K562 (cell line): ENCODE results near the gene MACROD2. TPM values are rescaled to one million over a fixed set of nuclear protein-coding genes. Genes with fewer than 3 reads are reported as not detected.

Source experiments
- ATAC-seq: fragments of 200-7000 bp; cut with Tn5 transposase; 3 replicates; pipeline ENCODE4 v1.9.1; 2020; ENCODE audit warnings: moderate library complexity
- BruUV-seq: library from RNA; stranded (reverse); fragments of 400-500 nt; replicated peaks from 2 replicates; lab custom pipeline; 2021; lab: Mats Ljungman, UMichigan
- CTCF ChIA-PET: fragments of 300-600 bp; formaldehyde crosslinking; extraction: SDS; loops from one replicate; lab custom pipeline; 2021; ENCODE audit warnings: low intra/inter-chr PET ratio; lab: Yijun Ruan, JAX
- POLR2A ChIA-PET: fragments of 300-600, 350-650 bp; sonication (Branson Sonifier 250); formaldehyde crosslinking; extraction: SDS; loops from one replicate; lab custom pipeline; 2021; ENCODE audit warnings: antibody characterized with exemption, inconsistent platforms; lab: Yijun Ruan, JAX
- DNase-seq, 4 experiments: peaks; one replicate each; pipeline versions ENCODE4 v3.0.0 to v3.0.0-alpha.2; 2011 to 2018; ENCODE audit warnings: low spot score in 3 of 4, mixed read lengths in 3 of 4; ENCODE audit errors: extremely low read depth in 1 of 4
- FAIRE-seq: peaks from 2 replicates; lab custom pipeline; 2011; peaks lifted over from hg19 to GRCh38; lab: Jason Lieb, UNC
- H2AFZ ChIP-seq: 2 replicates; pipeline ENCODE4 v1.6.0; 2011; ENCODE audit warnings: low read depth, low read length, control low read depth, inconsistent platforms
- H3K27ac ChIP-seq: fragments of 200-600 bp; 3 replicates; pipeline ENCODE4 v1.8.0; 2011; ENCODE audit warnings: low read depth, mild to moderate bottlenecking, control low read depth, inconsistent platforms, low read length, moderate library complexity, mixed read lengths; ENCODE audit errors: extremely low read depth
- H3K27me3 ChIP-seq, 2 experiments: fragments of 300-600 bp in 1 of 2; 2 replicates in 1 of 2; 3 replicates in 1 of 2; pipeline versions ENCODE4 v1.6.0 to v1.8.0; 2011; ENCODE audit warnings: inconsistent platforms in 2 of 2, low read length in 2 of 2, mild to moderate bottlenecking in 1 of 2, mixed read lengths in 1 of 2, moderate library complexity in 1 of 2; ENCODE audit not compliant: control insufficient read depth in 2 of 2, insufficient read depth in 2 of 2
- H3K36me3 ChIP-seq: fragments of 300-600 bp; 3 replicates; pipeline ENCODE4 v1.8.0; 2011; ENCODE audit warnings: mild to moderate bottlenecking, low read length, inconsistent platforms; ENCODE audit not compliant: control insufficient read depth, insufficient read depth
- H3K4me1 ChIP-seq, 2 experiments: fragments of 200-600 bp in 1 of 2; replicated peaks in 1 of 2; 2 replicates in 1 of 2; 3 replicates in 1 of 2; pipeline versions ENCODE4 v1.5.1 to v1.8.0; 2011; ENCODE audit warnings: inconsistent platforms in 2 of 2, low read length in 2 of 2, mild to moderate bottlenecking in 1 of 2, mixed read lengths in 1 of 2, moderate library complexity in 1 of 2; ENCODE audit not compliant: control insufficient read depth in 2 of 2, insufficient read depth in 2 of 2
- H3K4me2 ChIP-seq: 2 replicates; pipeline ENCODE4 v1.6.1; 2011; ENCODE audit warnings: low read length, control low read depth, inconsistent platforms, mixed read lengths; ENCODE audit not compliant: insufficient read depth
- H3K4me3 ChIP-seq: fragments of 200-600 bp; sonication (generic), shearing (Covaris generic); 2 replicates; pipeline ENCODE4 v1.5.1; 2016; ENCODE audit warnings: control low read depth, inconsistent platforms
- H3K79me2 ChIP-seq: fragments of 200-600 bp; 3 replicates; pipeline ENCODE4 v1.8.0; 2011; ENCODE audit warnings: low read length, inconsistent platforms; ENCODE audit not compliant: control insufficient read depth, insufficient read depth
- H3K9ac ChIP-seq, 2 experiments: 2 replicates each; pipeline versions ENCODE4 v1.6.0 to v1.6.1; 2011; ENCODE audit warnings: low read depth in 2 of 2, low read length in 2 of 2, control low read depth in 1 of 2, inconsistent platforms in 1 of 2, mild to moderate bottlenecking in 1 of 2, mixed read lengths in 1 of 2; ENCODE audit not compliant: insufficient read depth in 1 of 2
- H3K9me1 ChIP-seq: one replicate; pipeline ENCODE4 v1.6.0; 2011; ENCODE audit warnings: inconsistent platforms, mild to moderate bottlenecking, low read length, moderate library complexity; ENCODE audit not compliant: control insufficient read depth, insufficient read depth
- H3K9me3 ChIP-seq: replicated peaks from 2 replicates; pipeline ENCODE4 v1.5.1; 2011; ENCODE audit warnings: low read depth, low read length, inconsistent platforms; ENCODE audit not compliant: control insufficient read depth, insufficient read depth
- H4K20me1 ChIP-seq: replicated peaks from 2 replicates; pipeline ENCODE4 v1.6.1; 2011; ENCODE audit warnings: low read length, inconsistent platforms, mixed read lengths; ENCODE audit not compliant: control insufficient read depth, insufficient read depth
- ELF1 ChIP-seq: fragments of 200-800 bp; sonication (Bioruptor generic); IDR thresholded peaks from 2 replicates; pipeline ENCODE4 v1.6.1; 2016; ENCODE audit warnings: missing genetic modification characterization, missing compliant biosample characterization
- GATAD2A ChIP-seq: fragments of 450-650 bp; IDR thresholded peaks from 2 replicates; pipeline ENCODE4 v1.6.1; 2017
- MXI1 ChIP-seq: IDR thresholded peaks from 2 replicates; pipeline ENCODE4 v1.6.1; 2011; ENCODE audit warnings: low read depth, mild to moderate bottlenecking, improper control_type of control experiment, low read length
- NBN ChIP-seq: fragments of 450-650 bp; IDR thresholded peaks from 2 replicates; pipeline ENCODE4 v1.6.1; 2016; ENCODE audit warnings: low read depth, mild to moderate bottlenecking
- TCF7L2 ChIP-seq: fragments of 150-350 bp; IDR thresholded peaks from 2 replicates; pipeline ENCODE4 v1.6.1; 2016; ENCODE audit warnings: low read depth, mild to moderate bottlenecking, low read length, moderate library complexity
- ZBTB1 ChIP-seq: sonication (generic); formaldehyde crosslinking; IDR thresholded peaks from 2 replicates; pipeline ENCODE4 v1.8.1; 2023; ENCODE audit warnings: missing genetic modification reagents, low read depth, mild to moderate bottlenecking, borderline replicate concordance
- ZBTB7A ChIP-seq: IDR thresholded peaks from 2 replicates; pipeline ENCODE4 v1.6.1; 2011; ENCODE audit warnings: low read depth, mild to moderate bottlenecking, low read length, moderate library complexity, borderline replicate concordance; ENCODE audit not compliant: control insufficient read depth
- ZNF274 ChIP-seq: IDR thresholded peaks from 2 replicates; pipeline ENCODE4 v1.6.1; 2011; ENCODE audit warnings: low read depth, mild to moderate bottlenecking, low read length, moderate library complexity, borderline replicate concordance
- WGBS: fragments of 100-300 bp; shearing (Covaris generic); methylation state at CpG from one replicate; pipeline ENCODE4 v1.1.6; 2016; ENCODE audit warnings: low coverage, mixed read lengths; ENCODE audit not compliant: insufficient coverage; ENCODE audit errors: missing lambda C conversion rate; 5-methylcytosine and 5-hydroxymethylcytosine counted together
- in situ Hi-C: fragments of 300-500 bp; cut with MboI; formaldehyde crosslinking; loops from 4 replicates; pipeline ENCODE4 v1.15.0; 2018; ENCODE audit warnings: inconsistent platforms, mixed read lengths
- intact Hi-C: fragments of 100-400 bp; cut with micrococcal nuclease; formaldehyde crosslinking; loops from 2 replicates; pipeline ENCODE4 v1.14.2; 2022
- polyA plus RNA-seq, 8 experiments: library from polyadenylated mRNA; depleted of rRNA in 4 of 8; stranded (reverse) in 5 of 8; unstranded in 3 of 8; fragments of >200 nt; fragmentation: Nextera tagmentation in 2 of 8; fragmentation: Illumina TruSeq in 1 of 8; extraction: Ambion mirVana in 2 of 8; extraction: Trizol in 1 of 8; gene quantifications; 2 replicates each; pipeline versions ENCODE4 v1.2.1 to v1.2.3, GENCODE V29; 2011 to 2014; ENCODE audit warnings: inconsistent platforms in 1 of 8, missing spikeins in 1 of 8
- total RNA-seq, 7 experiments: library from RNA; depleted of rRNA in 6 of 7; stranded (reverse); fragments of >200 nt in 6 of 7; fragmentation: Illumina TruSeq in 2 of 7; extraction: Trizol in 2 of 7; gene quantifications; 2 replicates each; pipeline versions ENCODE4 v1.2.1 to v1.2.3, GENCODE V29; 2011 to 2021; ENCODE audit warnings: low replicate concordance in 1 of 7
- TF ChIP-seq, protein P1 (sequence below): fragments of 450-650 bp; IDR thresholded peaks from 2 replicates; pipeline ENCODE4 v1.6.1; 2016; ENCODE audit warnings: borderline replicate concordance
- TF ChIP-seq, protein P2 (sequence below), 3 experiments: fragments of 200-800 bp in 1 of 3; sonication (Bioruptor generic) in 1 of 3; sonication (generic) in 1 of 3; formaldehyde crosslinking in 1 of 3; IDR thresholded peaks; 2 replicates each; pipeline versions ENCODE4 v1.6.1 to v1.8.0; 2016 to 2022; ENCODE audit warnings: mild to moderate bottlenecking in 2 of 3, missing compliant biosample characterization in 2 of 3, missing genetic modification characterization in 2 of 3, missing genetic modification reagents in 1 of 3

Gene MACROD2
- total and polyA plus RNA-seq, 9 of the 15 experiments (the other 6 are each of a cell fraction or from before 2014, with no cell fraction given) = not detected

- DNase-seq (no peak), FAIRE-seq (no peak), ATAC-seq (no peak)
- in situ Hi-C loops = no loop called here
- BruUV-seq = no TSS peak
- H3K9me3 ChIP-seq = no peaks in the 10 kb centered on the region
- H3K79me2 ChIP-seq = no peaks in the 10 kb centered on the region
- no peak overlapping the region for H3K4me2 ChIP-seq
- no peaks in the 10 kb centered on the region for H4K20me1 ChIP-seq
- no peak for TF ChIP-seq ZBTB7A
- TF ChIP-seq MXI1 = no peak
- TF ChIP-seq ZNF274 = no peak
- no peak for TF ChIP-seq ELF1 (tag)
- no peak for TF ChIP-seq TCF7L2
- TF ChIP-seq NBN = no peak
- TF ChIP-seq ZBTB1 (CRISPR knock-in tag) = no peak
- TF ChIP-seq, protein P1, sequence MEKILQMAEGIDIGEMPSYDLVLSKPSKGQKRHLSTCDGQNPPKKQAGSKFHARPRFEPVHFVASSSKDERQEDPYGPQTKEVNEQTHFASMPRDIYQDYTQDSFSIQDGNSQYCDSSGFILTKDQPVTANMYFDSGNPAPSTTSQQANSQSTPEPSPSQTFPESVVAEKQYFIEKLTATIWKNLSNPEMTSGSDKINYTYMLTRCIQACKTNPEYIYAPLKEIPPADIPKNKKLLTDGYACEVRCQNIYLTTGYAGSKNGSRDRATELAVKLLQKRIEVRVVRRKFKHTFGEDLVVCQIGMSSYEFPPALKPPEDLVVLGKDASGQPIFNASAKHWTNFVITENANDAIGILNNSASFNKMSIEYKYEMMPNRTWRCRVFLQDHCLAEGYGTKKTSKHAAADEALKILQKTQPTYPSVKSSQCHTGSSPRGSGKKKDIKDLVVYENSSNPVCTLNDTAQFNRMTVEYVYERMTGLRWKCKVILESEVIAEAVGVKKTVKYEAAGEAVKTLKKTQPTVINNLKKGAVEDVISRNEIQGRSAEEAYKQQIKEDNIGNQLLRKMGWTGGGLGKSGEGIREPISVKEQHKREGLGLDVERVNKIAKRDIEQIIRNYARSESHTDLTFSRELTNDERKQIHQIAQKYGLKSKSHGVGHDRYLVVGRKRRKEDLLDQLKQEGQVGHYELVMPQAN = no peak
- no peak for TF ChIP-seq GATAD2A
- TF ChIP-seq, protein P2, sequence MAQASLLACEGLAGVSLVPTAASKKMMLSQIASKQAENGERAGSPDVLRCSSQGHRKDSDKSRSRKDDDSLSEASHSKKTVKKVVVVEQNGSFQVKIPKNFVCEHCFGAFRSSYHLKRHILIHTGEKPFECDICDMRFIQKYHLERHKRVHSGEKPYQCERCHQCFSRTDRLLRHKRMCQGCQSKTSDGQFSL (CRISPR knock-in tag; IDR thresholded peaks at IDR 0.05) = no peak
- TF ChIP-seq, protein P2 (tag; IDR thresholded peaks at IDR 0.05) = no peak
- 7% methylated on average over 3 of the region's 3 CpGs for WGBS
- no peak overlapping the region for H3K9ac ChIP-seq
- H3K9me1 ChIP-seq = no peaks in the 10 kb centered on the region
- H3K27me3 ChIP-seq = no peaks in the 10 kb centered on the region
- H3K4me1 ChIP-seq = no peaks in the 10 kb centered on the region
- intact Hi-C loops = no loop called here
- no peaks in the 10 kb centered on the region for H3K36me3 ChIP-seq
- CTCF ChIA-PET = no interaction called here
- POLR2A ChIA-PET = no interaction called here
- no peak overlapping the region for H3K27ac ChIP-seq
- no peak overlapping the region for H2AFZ ChIP-seq
- H3K4me3 ChIP-seq = no peak overlapping the region
These were observed 1923.3 kb downstream of the MACROD2 start for GRCh38 chr20:15918631-15919030.
